Astrocyte of the spinal cord (primary cell): ENCODE measurements around the gene ACTN2.

Experiments
- DNase-seq: peaks from one replicate; pipeline ENCODE4 v3.0.0; 2011; ENCODE audit warnings: low read depth, low spot score
- H3K4me3 ChIP-seq: 2 replicates; pipeline ENCODE4 v1.5.1; 2011; ENCODE audit warnings: low read depth, mild to moderate bottlenecking, low read length, moderate library complexity
- CTCF ChIP-seq: IDR thresholded peaks from 2 replicates; pipeline ENCODE4 v1.5.1; 2012; ENCODE audit warnings: low read depth, mild to moderate bottlenecking, low read length, inconsistent platforms
- in situ Hi-C: cut with HindIII; loops from 2 replicates; pipeline ENCODE4 v1.10.0; 2017; ENCODE audit warnings: low sequenced_read_pairs

The ACTN2 gene

GRCh38 chr1:236759252-236759859 is 73.1 kb downstream of the ACTN2 start:
- DNase-seq: peak; percentile 55
- in situ Hi-C loops: no loop called here
- no peak overlapping the region for H3K4me3 ChIP-seq
- TF ChIP-seq CTCF: peak; percentile 66

- in situ Hi-C loops: no loop called here
- TF ChIP-seq CTCF: no peak
- H3K4me3 ChIP-seq: no peak overlapping the region
- DNase-seq: no peak
Measured at GRCh38 chr1:236760480-236760879, 74.2 kb downstream of the ACTN2 start.

- in situ Hi-C loops: no loop called here
- H3K4me3 ChIP-seq: no peak overlapping the region
- DNase-seq: no peak
- no peak for TF ChIP-seq CTCF
Measured at GRCh38 chr1:236760986-236761385, 74.7 kb downstream of the ACTN2 start.

GRCh38 chr1:236761397-236762132 is 75.3 kb downstream of the ACTN2 start:
- H3K4me3 ChIP-seq: no peak overlapping the region
- no peak for TF ChIP-seq CTCF
- DNase-seq: no peak
- in situ Hi-C loops: no loop called here

GRCh38 chr1:236762410-236762809 is 76.1 kb downstream of the ACTN2 start:
- no peak for TF ChIP-seq CTCF
- in situ Hi-C loops: no loop called here
- H3K4me3 ChIP-seq: no peak overlapping the region
- DNase-seq: no peak

- DNase-seq: no peak
- in situ Hi-C loops: no loop called here
- no peak for TF ChIP-seq CTCF
Measured at GRCh38 chr1:236765831-236766230, 79.5 kb downstream of the ACTN2 start.

More at GRCh38 chr1:236765831-236766230, 79.5 kb downstream of the ACTN2 start:
- H3K4me3 ChIP-seq: no peak overlapping the region
